Thyroid gland (tissue), 4 donors: Measurements from ENCODE around the gene CALY. TPM values are rescaled to one million over a fixed set of nuclear protein-coding genes. Genes with fewer than 3 reads are reported as not detected.

Source experiments
- DNase-seq, 2 donors: peaks; one replicate each; pipeline ENCODE4 v3.0.0-alpha.2; 2019
- H3K27ac ChIP-seq, 3 donors: fragments of 200-600 bp; sonication (generic); 1 replicate in 2 of 3; 2 replicates in 1 of 3; pipeline ENCODE4 v1.5.1; 2016 to 2019; ENCODE audit warnings: mild to moderate bottlenecking in 1 of 3, moderate library complexity in 1 of 3
- H3K27me3 ChIP-seq: fragments of 200-600 bp; sonication (generic); one replicate; pipeline ENCODE4 v1.5.1; 2019
- H3K36me3 ChIP-seq, 2 donors: fragments of 200-600 bp; sonication (generic); one replicate each; pipeline ENCODE4 v1.5.1; 2016 to 2019
- H3K4me1 ChIP-seq, 2 donors: fragments of 200-600 bp; sonication (generic); one replicate each; pipeline ENCODE4 v1.5.1; 2017 to 2019
- H3K4me3 ChIP-seq, 3 donors: fragments of 200-600 bp; sonication (generic); replicated peaks in 1 of 3; 1 replicate in 2 of 3; 2 replicates in 1 of 3; pipeline ENCODE4 v1.5.1; 2016; ENCODE audit warnings: mild to moderate bottlenecking in 1 of 3
- H3K9me3 ChIP-seq: fragments of 200-600 bp; sonication (generic); one replicate; pipeline ENCODE4 v1.5.1; 2017
- CTCF ChIP-seq, 6 experiments: fragments of 200-600 bp in 3 of 6; fragments of 450-650 bp in 3 of 6; sonication (generic) in 3 of 6; IDR thresholded peaks; one replicate each; pipeline ENCODE4 v1.5.1; 2016 to 2019; ENCODE audit warnings: antibody characterized with exemption in 6 of 6, mild to moderate bottlenecking in 2 of 6, inconsistent platforms in 1 of 6, moderate library complexity in 1 of 6
- POLR2A ChIP-seq, 2 donors: fragments of 450-650 bp; IDR thresholded peaks; one replicate each; pipeline ENCODE4 v1.6.1; 2017; ENCODE audit warnings: antibody characterized with exemption in 2 of 2, mild to moderate bottlenecking in 2 of 2, moderate library complexity in 1 of 2
- WGBS, 2 donors: methylation state at CpG; one replicate each; pipeline ENCODE4 v1.1.5; 2017; 5-methylcytosine and 5-hydroxymethylcytosine counted together
- intact Hi-C: fragments of 100-400 bp; cut with DNase I; formaldehyde crosslinking; loops from one replicate; pipeline ENCODE4 v1.15.1; 2023
- total RNA-seq, 4 donors: library from RNA; depleted of rRNA; stranded (reverse); fragments of >200 nt; gene quantifications; one replicate each; pipeline ENCODE4 v1.2.3, GENCODE V29; 2016

CALY gene
- total RNA-seq, 4 donors from 2014 or later: 0.13 to 1.5 TPM; not detected in 2

GRCh38 chr10:133365461-133366129, 28.9 kb upstream of the CALY start:
- Histone ChIP-seq H3K36me3 (peaks cover 47 to 61% of the 10 kb centered on the region in 2 donors), H3K27ac (no peak overlapping the region), H3K9me3 (no peaks in the 10 kb centered on the region), H3K4me3 (no peak overlapping the region), H3K4me1 (peaks cover 0 to 13% of the 10 kb centered on the region in 2 donors), H3K27me3 (no peaks in the 10 kb centered on the region)
- 88 to 95% methylated on average over 12 to 13 of the region's 13 CpGs for WGBS, 2 donors
- no peak for TF ChIP-seq CTCF (IDR thresholded peaks at IDR 0.05)
- no peak for TF ChIP-seq POLR2A (IDR thresholded peaks at IDR 0.05)
- intact Hi-C loops: no loop called here
- no peak for DNase-seq

GRCh38 chr10:133364645-133365431, 28.1 kb upstream of the CALY start:
- H3K27me3 ChIP-seq: no peaks in the 10 kb centered on the region
- intact Hi-C loops: no loop called here
- WGBS, 2 donors: 90 to 91% methylated on average over 29 of the region's 29 CpGs
- no peaks in the 10 kb centered on the region for H3K9me3 ChIP-seq
- peaks cover 44 to 54% of the 10 kb centered on the region in 2 donors for H3K36me3 ChIP-seq
- TF ChIP-seq CTCF (IDR thresholded peaks at IDR 0.05): no peak
- peaks cover 0 to 13% of the 10 kb centered on the region in 2 donors for H3K4me1 ChIP-seq
- H3K4me3 ChIP-seq: no peak overlapping the region
- DNase-seq: no peak
- H3K27ac ChIP-seq: no peak overlapping the region

DNA sequence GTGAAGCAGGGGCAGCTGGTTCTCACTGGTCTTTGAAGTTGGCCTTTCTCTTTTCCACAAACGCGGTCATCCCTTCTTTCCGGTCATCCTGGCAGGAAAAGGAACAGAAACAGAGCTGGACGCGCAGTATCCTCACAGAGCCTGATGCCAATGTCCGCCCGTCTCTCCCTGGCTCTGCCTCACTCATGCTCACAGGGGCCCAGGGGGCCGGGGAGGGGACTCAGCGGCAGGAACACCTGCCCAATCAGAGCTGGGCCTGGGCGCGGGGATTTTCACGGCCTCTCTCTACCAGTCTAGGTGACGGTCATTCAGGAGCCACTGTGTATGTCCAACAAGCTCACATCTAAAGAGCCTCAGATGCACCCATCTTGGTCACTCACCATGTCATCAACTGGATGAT, 26.1 kb upstream of the CALY start:
- Histone ChIP-seq H3K4me1 (peaks cover 0 to 5% of the 10 kb centered on the region in 2 donors), H3K27ac (no peak overlapping the region), H3K27me3 (no peaks in the 10 kb centered on the region), H3K36me3 (peaks cover 35 to 41% of the 10 kb centered on the region in 2 donors), H3K4me3 (no peak overlapping the region), H3K9me3 (no peaks in the 10 kb centered on the region)
- intact Hi-C loops: no loop called here
- WGBS, 2 donors: 92 to 94% methylated on average over 12 to 13 of the region's 13 CpGs
- TF ChIP-seq CTCF (IDR thresholded peaks at IDR 0.05): no peak
- no peak for DNase-seq

GRCh38 chr10:133361773-133362441, 25.2 kb upstream of the CALY start:
- intact Hi-C loops: no loop called here
- no peaks in the 10 kb centered on the region for H3K9me3 ChIP-seq
- TF ChIP-seq CTCF (IDR thresholded peaks at IDR 0.05): no peak
- TF ChIP-seq POLR2A (IDR thresholded peaks at IDR 0.05): no peak
- no peak overlapping the region for H3K27ac ChIP-seq
- H3K36me3 ChIP-seq: peaks cover 35 to 40% of the 10 kb centered on the region in 2 donors
- peaks cover 0 to 11% of the 10 kb centered on the region in 2 donors for H3K4me1 ChIP-seq
- WGBS, 2 donors: 72 to 75% methylated on average over 18 of the region's 18 CpGs
- H3K4me3 ChIP-seq: no peak overlapping the region
- no peak for DNase-seq
- no peaks in the 10 kb centered on the region for H3K27me3 ChIP-seq
